ENCODE measurements around the gene RPLP2.

DNA sequence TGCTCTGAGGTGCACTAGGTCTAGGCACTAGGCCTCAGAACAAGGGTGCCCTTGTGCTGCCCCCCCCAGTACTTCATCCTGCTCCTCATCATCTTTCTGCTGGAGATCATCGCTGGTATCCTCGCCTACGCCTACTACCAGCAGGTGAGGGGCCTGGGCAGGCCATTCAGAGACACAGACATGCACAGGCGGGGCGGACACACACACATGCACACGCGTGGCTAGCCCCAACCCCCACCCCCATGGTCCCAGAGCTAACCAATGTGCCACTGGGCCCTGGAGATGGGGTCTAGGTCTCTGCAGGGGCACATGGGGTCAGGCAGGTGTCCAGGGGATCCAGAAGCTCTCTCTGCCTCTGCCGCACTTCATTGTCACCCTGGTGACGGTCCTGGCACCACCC, 26.9 kb downstream of the RPLP2 start:
- TF ChIP-seq, protein P1, sequence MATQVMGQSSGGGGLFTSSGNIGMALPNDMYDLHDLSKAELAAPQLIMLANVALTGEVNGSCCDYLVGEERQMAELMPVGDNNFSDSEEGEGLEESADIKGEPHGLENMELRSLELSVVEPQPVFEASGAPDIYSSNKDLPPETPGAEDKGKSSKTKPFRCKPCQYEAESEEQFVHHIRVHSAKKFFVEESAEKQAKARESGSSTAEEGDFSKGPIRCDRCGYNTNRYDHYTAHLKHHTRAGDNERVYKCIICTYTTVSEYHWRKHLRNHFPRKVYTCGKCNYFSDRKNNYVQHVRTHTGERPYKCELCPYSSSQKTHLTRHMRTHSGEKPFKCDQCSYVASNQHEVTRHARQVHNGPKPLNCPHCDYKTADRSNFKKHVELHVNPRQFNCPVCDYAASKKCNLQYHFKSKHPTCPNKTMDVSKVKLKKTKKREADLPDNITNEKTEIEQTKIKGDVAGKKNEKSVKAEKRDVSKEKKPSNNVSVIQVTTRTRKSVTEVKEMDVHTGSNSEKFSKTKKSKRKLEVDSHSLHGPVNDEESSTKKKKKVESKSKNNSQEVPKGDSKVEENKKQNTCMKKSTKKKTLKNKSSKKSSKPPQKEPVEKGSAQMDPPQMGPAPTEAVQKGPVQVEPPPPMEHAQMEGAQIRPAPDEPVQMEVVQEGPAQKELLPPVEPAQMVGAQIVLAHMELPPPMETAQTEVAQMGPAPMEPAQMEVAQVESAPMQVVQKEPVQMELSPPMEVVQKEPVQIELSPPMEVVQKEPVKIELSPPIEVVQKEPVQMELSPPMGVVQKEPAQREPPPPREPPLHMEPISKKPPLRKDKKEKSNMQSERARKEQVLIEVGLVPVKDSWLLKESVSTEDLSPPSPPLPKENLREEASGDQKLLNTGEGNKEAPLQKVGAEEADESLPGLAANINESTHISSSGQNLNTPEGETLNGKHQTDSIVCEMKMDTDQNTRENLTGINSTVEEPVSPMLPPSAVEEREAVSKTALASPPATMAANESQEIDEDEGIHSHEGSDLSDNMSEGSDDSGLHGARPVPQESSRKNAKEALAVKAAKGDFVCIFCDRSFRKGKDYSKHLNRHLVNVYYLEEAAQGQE (IDR thresholded peaks at IDR 0.05; ENCODE audit: low read depth): no peak
- TF ChIP-seq NFIC (IDR thresholded peaks at IDR 0.05): no peak
- TF ChIP-seq, protein P2, sequence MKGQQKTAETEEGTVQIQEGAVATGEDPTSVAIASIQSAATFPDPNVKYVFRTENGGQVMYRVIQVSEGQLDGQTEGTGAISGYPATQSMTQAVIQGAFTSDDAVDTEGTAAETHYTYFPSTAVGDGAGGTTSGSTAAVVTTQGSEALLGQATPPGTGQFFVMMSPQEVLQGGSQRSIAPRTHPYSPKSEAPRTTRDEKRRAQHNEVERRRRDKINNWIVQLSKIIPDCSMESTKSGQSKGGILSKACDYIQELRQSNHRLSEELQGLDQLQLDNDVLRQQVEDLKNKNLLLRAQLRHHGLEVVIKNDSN (IDR thresholded peaks at IDR 0.05): no peak
- no peak for TF ChIP-seq EP300 (IDR thresholded peaks at IDR 0.05; ENCODE audit: borderline replicate concordance)
- TF ChIP-seq TAF1 (IDR thresholded peaks at IDR 0.05; ENCODE audit: low read depth): no peak

Measured in Ishikawa (cell line).